Measurements from ENCODE around the gene UGT1A6.

UGT1A6 gene

DNA sequence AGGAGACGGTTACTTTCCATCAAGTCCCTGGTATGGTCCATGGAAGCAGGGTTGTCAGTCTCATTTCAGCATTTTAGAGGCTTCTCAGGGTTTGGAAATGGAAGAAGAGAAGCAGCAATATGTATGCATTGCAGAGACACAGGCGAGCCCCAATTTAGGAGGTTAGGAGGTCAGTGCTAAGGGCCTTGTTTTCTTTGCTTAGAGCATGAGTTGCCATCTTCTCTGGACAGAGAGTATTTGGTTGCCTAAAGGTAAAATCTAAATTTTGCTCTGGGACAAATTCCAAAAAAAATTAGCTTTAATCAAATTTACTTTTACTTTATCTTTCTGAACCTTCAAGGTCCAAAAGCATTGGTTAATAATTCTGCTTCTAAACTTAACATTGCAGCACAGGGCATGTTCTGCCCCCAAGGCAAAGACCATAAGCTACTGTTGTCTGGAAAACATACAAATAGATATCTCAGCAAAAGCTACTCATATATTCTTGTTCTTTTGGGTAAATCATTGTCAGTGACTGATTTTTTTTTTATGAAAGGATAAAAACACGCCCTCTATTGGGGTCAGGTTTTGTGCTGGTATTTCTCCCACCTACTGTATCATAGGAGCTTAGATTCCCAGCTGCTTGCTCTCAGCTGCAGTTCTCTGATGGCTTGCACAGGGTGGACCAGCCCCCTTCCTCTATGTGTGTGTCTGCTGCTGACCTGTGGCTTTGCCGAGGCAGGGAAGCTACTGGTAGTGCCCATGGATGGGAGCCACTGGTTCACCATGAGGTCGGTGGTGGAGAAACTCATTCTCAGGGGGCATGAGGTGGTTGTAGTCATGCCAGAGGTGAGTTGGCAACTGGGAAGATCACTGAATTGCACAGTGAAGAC is 21.2 kb upstream of the UGT1A6 start, which contains the start of gene UGT1A9:
UGT1A9 (plus strand) TSS at position 609 of the 872 bp plus-strand sequence; CDS start at position 646, 37 bp downstream.
- H4K5ac ChIP-seq (ENCODE audit: low read length): no peak within 1 kb of the TSS
- no peak within 1 kb of the TSS for H3K56ac ChIP-seq (ENCODE audit: low read length)
- no peak within 1 kb of the TSS for H3K9ac ChIP-seq (ENCODE audit: low read length)
- H3K23ac ChIP-seq (ENCODE audit: low read length): no peak within 1 kb of the TSS
- H3K4ac ChIP-seq (ENCODE audit: low read depth, low read length): no peak within 1 kb of the TSS
- WGBS (ENCODE audit: extremely low coverage, insufficient coverage, low lambda C conversion rate): no CpG with 5 or more reads among the region's 5 CpGs
- no peaks in the 10 kb centered on the region for H3K79me1 ChIP-seq (ENCODE audit: low read length)
- no peak within 1 kb of the TSS for H3K18ac ChIP-seq (ENCODE audit: low read length)
- no peak for DNase-seq
- no peak within 1 kb of the TSS for H2BK15ac ChIP-seq (replicated peaks; ENCODE audit: low read depth)
- no peak within 1 kb of the TSS for H3K4me2 ChIP-seq (ENCODE audit: low read length)
- H3K79me2 ChIP-seq (ENCODE audit: control insufficient read depth, insufficient read depth, low read length): no peaks in the 10 kb centered on the region
- no peaks in the 10 kb centered on the region for H3K27me3 ChIP-seq (ENCODE audit: insufficient read depth, low read length, poor library complexity)
- H2AK5ac ChIP-seq (ENCODE audit: low read length): no peak within 1 kb of the TSS
- H3K4me1 ChIP-seq (ENCODE audit: control insufficient read depth, low read depth, low read length): no peaks in the 10 kb centered on the region
- no peak within 1 kb of the TSS for H2BK120ac ChIP-seq (ENCODE audit: low read depth, low read length)
- H4K8ac ChIP-seq (ENCODE audit: low read depth, low read length): no peak within 1 kb of the TSS
- H3K4me3 ChIP-seq (ENCODE audit: low read length): no peak within 1 kb of the TSS
- no peak within 1 kb of the TSS for H2BK5ac ChIP-seq (ENCODE audit: low read length)
- H3K27ac ChIP-seq (ENCODE audit: low read depth, low read length): no peak within 1 kb of the TSS
- H3K36me3 ChIP-seq (ENCODE audit: control insufficient read depth, insufficient read depth, low read length): no peaks in the 10 kb centered on the region

DNA sequence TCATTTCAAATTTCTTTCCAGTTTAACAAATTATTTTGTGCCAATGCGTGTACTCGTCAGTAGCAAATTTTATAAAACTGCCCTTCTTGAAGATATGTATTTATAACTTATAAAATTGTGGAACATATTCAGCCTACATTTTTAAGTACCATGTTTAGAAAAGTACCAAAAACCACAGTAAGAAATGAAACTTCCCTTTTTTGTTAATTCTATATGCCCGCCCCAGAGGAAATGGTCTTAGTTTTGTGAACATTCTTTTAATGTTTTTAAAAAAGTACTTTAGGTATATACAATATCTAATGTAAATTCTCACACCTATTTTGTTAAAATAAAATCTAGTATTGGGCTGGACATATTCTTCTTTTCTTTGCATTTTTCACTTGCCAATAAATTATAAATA is 19.8 kb upstream of the UGT1A6 start:
- WGBS (ENCODE audit: extremely low coverage, insufficient coverage, low lambda C conversion rate): no CpG with 5 or more reads among the region's 3 CpGs
- Histone ChIP-seq H2BK5ac (ENCODE audit: low read length) (no peak overlapping the region), H3K36me3 (ENCODE audit: control insufficient read depth, insufficient read depth, low read length) (no peaks in the 10 kb centered on the region), H3K4me2 (ENCODE audit: low read length) (no peak overlapping the region), H3K79me2 (ENCODE audit: control insufficient read depth, insufficient read depth, low read length) (no peaks in the 10 kb centered on the region), H3K9ac (ENCODE audit: low read length) (no peak overlapping the region), H3K79me1 (ENCODE audit: low read length) (no peaks in the 10 kb centered on the region), H3K4me1 (ENCODE audit: control insufficient read depth, low read depth, low read length) (no peaks in the 10 kb centered on the region), H3K4me3 (ENCODE audit: low read length) (no peak overlapping the region), H2BK120ac (ENCODE audit: low read depth, low read length) (no peak overlapping the region), H3K27me3 (ENCODE audit: insufficient read depth, low read length, poor library complexity) (no peaks in the 10 kb centered on the region), H4K5ac (ENCODE audit: low read length) (no peak overlapping the region), H3K27ac (ENCODE audit: low read depth, low read length) (no peak overlapping the region), H3K4ac (ENCODE audit: low read depth, low read length) (no peak overlapping the region), H3K18ac (ENCODE audit: low read length) (no peak overlapping the region), H4K8ac (ENCODE audit: low read depth, low read length) (no peak overlapping the region), H3K56ac (ENCODE audit: low read length) (no peak overlapping the region), H2AK5ac (ENCODE audit: low read length) (no peak overlapping the region), H3K23ac (ENCODE audit: low read length) (no peak overlapping the region), H2BK15ac (replicated peaks; ENCODE audit: low read depth) (no peak overlapping the region)
- DNase-seq: no peak

DNA sequence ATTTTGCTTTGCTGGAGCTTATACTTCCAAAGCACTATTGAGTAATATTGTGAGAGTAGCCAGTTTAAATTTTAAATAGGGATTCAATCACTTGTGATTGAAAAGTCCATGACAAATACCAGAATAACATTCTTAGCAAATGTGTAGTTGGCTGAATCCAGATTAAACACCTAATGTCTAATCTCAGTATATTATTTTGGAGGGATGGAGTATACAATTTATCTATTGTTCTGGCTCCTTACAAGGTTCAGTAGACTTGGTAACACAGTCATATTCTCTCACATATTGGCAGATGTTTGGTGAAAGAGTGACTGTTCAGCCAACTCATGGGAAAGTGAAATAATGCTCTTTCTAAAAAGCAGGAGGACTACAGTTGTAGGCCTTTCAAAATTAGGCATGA is 18.8 kb upstream of the UGT1A6 start:
- H4K5ac ChIP-seq (ENCODE audit: low read length): no peak overlapping the region
- H3K4me2 ChIP-seq (ENCODE audit: low read length): no peak overlapping the region
- no peak overlapping the region for H2BK120ac ChIP-seq (ENCODE audit: low read depth, low read length)
- no peak overlapping the region for H3K18ac ChIP-seq (ENCODE audit: low read length)
- H3K79me1 ChIP-seq (ENCODE audit: low read length): no peaks in the 10 kb centered on the region
- H3K4me3 ChIP-seq (ENCODE audit: low read length): no peak overlapping the region
- no peaks in the 10 kb centered on the region for H3K27me3 ChIP-seq (ENCODE audit: insufficient read depth, low read length, poor library complexity)
- no peak overlapping the region for H3K23ac ChIP-seq (ENCODE audit: low read length)
- no peak overlapping the region for H3K9ac ChIP-seq (ENCODE audit: low read length)
- H3K27ac ChIP-seq (ENCODE audit: low read depth, low read length): no peak overlapping the region
- H3K4ac ChIP-seq (ENCODE audit: low read depth, low read length): no peak overlapping the region
- H2BK15ac ChIP-seq (replicated peaks; ENCODE audit: low read depth): no peak overlapping the region
- H2BK5ac ChIP-seq (ENCODE audit: low read length): no peak overlapping the region
- no peak overlapping the region for H2AK5ac ChIP-seq (ENCODE audit: low read length)
- H3K36me3 ChIP-seq (ENCODE audit: control insufficient read depth, insufficient read depth, low read length): no peaks in the 10 kb centered on the region
- H3K79me2 ChIP-seq (ENCODE audit: control insufficient read depth, insufficient read depth, low read length): no peaks in the 10 kb centered on the region
- DNase-seq: no peak
- H4K8ac ChIP-seq (ENCODE audit: low read depth, low read length): no peak overlapping the region
- H3K4me1 ChIP-seq (ENCODE audit: control insufficient read depth, low read depth, low read length): no peaks in the 10 kb centered on the region
- no peak overlapping the region for H3K56ac ChIP-seq (ENCODE audit: low read length)

DNA sequence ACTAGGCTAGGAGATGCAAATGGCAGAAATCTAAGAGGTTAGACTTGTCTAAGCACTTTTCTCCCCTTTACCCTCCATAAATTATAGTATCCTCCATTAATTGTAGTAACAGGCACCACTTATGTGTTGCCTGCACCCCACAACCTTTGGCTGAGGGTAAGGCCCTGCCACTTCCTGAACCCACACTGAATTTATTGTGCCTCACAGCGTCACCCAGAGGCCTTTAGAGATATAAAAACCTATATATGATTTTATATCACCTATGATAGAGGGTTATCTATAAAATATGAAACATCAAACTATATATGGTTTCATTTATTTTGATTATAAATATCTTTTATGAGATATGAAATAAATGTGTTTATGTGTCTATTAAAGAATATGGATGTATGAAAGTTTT is 18.4 kb upstream of the UGT1A6 start:
- Histone ChIP-seq H3K18ac (ENCODE audit: low read length) (no peak overlapping the region), H3K4me3 (ENCODE audit: low read length) (no peak overlapping the region), H3K9ac (ENCODE audit: low read length) (no peak overlapping the region), H3K4me1 (ENCODE audit: control insufficient read depth, low read depth, low read length) (no peaks in the 10 kb centered on the region), H3K27me3 (ENCODE audit: insufficient read depth, low read length, poor library complexity) (no peaks in the 10 kb centered on the region), H3K4me2 (ENCODE audit: low read length) (no peak overlapping the region), H3K79me2 (ENCODE audit: control insufficient read depth, insufficient read depth, low read length) (no peaks in the 10 kb centered on the region), H2BK15ac (replicated peaks; ENCODE audit: low read depth) (no peak overlapping the region), H2BK120ac (ENCODE audit: low read depth, low read length) (no peak overlapping the region), H2BK5ac (ENCODE audit: low read length) (no peak overlapping the region), H3K56ac (ENCODE audit: low read length) (no peak overlapping the region), H3K4ac (ENCODE audit: low read depth, low read length) (no peak overlapping the region), H4K5ac (ENCODE audit: low read length) (no peak overlapping the region), H4K8ac (ENCODE audit: low read depth, low read length) (no peak overlapping the region), H3K27ac (ENCODE audit: low read depth, low read length) (no peak overlapping the region), H3K36me3 (ENCODE audit: control insufficient read depth, insufficient read depth, low read length) (no peaks in the 10 kb centered on the region), H3K23ac (ENCODE audit: low read length) (no peak overlapping the region), H2AK5ac (ENCODE audit: low read length) (no peak overlapping the region), H3K79me1 (ENCODE audit: low read length) (no peaks in the 10 kb centered on the region)
- WGBS (ENCODE audit: extremely low coverage, insufficient coverage, low lambda C conversion rate): no CpG with 5 or more reads among the region's 1 CpG
- DNase-seq: no peak

DNA sequence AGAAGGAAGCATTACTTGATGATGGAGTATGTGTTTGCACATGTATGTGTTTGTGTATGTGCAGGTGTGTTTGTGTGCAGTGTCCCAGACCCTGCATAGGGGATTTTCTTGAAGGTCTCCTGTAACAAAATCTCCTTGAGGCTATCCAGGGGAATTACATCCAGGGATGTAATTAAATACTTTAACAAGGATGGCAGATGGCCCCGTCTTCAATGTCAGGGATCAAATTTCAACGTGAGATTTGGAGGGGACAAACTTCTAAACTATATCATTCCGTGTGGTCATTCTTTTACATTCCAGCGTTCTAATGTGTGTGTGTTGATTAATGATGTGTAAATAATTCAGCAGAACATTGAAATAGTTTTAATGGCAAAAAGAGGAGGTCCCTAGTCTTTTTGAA is 17.7 kb upstream of the UGT1A6 start:
- Histone ChIP-seq H4K8ac (ENCODE audit: low read depth, low read length) (no peak overlapping the region), H3K27ac (ENCODE audit: low read depth, low read length) (no peak overlapping the region), H3K56ac (ENCODE audit: low read length) (no peak overlapping the region), H3K4me1 (ENCODE audit: control insufficient read depth, low read depth, low read length) (no peaks in the 10 kb centered on the region), H2AK5ac (ENCODE audit: low read length) (no peak overlapping the region), H3K27me3 (ENCODE audit: insufficient read depth, low read length, poor library complexity) (no peaks in the 10 kb centered on the region), H2BK15ac (replicated peaks; ENCODE audit: low read depth) (no peak overlapping the region), H3K4me3 (ENCODE audit: low read length) (no peak overlapping the region), H3K9ac (ENCODE audit: low read length) (no peak overlapping the region), H3K36me3 (ENCODE audit: control insufficient read depth, insufficient read depth, low read length) (no peaks in the 10 kb centered on the region), H2BK120ac (ENCODE audit: low read depth, low read length) (no peak overlapping the region), H3K79me2 (ENCODE audit: control insufficient read depth, insufficient read depth, low read length) (no peaks in the 10 kb centered on the region), H3K4ac (ENCODE audit: low read depth, low read length) (no peak overlapping the region), H3K4me2 (ENCODE audit: low read length) (no peak overlapping the region), H4K5ac (ENCODE audit: low read length) (no peak overlapping the region), H3K18ac (ENCODE audit: low read length) (no peak overlapping the region), H3K79me1 (ENCODE audit: low read length) (no peaks in the 10 kb centered on the region), H3K23ac (ENCODE audit: low read length) (no peak overlapping the region), H2BK5ac (ENCODE audit: low read length) (no peak overlapping the region)
- peak; percentile 8 for DNase-seq
- no CpG with 5 or more reads among the region's 4 CpGs for WGBS (ENCODE audit: extremely low coverage, insufficient coverage, low lambda C conversion rate)

DNA sequence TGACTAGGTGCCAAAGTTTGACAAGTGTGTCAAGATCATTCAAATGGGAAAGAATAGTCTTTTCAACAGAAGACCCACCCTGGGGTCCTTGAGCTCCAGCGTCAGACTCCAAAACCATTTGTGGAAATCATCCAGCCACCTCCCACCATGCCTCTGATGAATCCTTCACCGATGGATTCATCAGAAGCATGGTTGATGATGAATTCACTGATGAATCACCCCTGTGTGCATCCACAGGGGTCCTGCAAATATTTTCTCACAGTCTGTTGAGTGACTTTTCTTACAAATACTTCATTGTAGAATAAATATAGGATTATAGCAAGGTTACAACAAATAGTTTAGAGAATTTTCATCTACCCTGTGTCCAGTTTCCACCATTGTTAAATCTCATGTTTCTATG is 16.6 kb upstream of the UGT1A6 start:
- Histone ChIP-seq H4K5ac (ENCODE audit: low read length) (no peak overlapping the region), H3K79me2 (ENCODE audit: control insufficient read depth, insufficient read depth, low read length) (no peaks in the 10 kb centered on the region), H3K18ac (ENCODE audit: low read length) (no peak overlapping the region), H3K36me3 (ENCODE audit: control insufficient read depth, insufficient read depth, low read length) (no peaks in the 10 kb centered on the region), H3K23ac (ENCODE audit: low read length) (no peak overlapping the region), H3K4me1 (ENCODE audit: control insufficient read depth, low read depth, low read length) (no peaks in the 10 kb centered on the region), H3K27me3 (ENCODE audit: insufficient read depth, low read length, poor library complexity) (no peaks in the 10 kb centered on the region), H3K56ac (ENCODE audit: low read length) (no peak overlapping the region), H3K4me3 (ENCODE audit: low read length) (no peak overlapping the region), H3K79me1 (ENCODE audit: low read length) (no peaks in the 10 kb centered on the region), H2BK120ac (ENCODE audit: low read depth, low read length) (no peak overlapping the region), H2BK15ac (replicated peaks; ENCODE audit: low read depth) (no peak overlapping the region), H3K4me2 (ENCODE audit: low read length) (no peak overlapping the region), H3K4ac (ENCODE audit: low read depth, low read length) (no peak overlapping the region), H3K27ac (ENCODE audit: low read depth, low read length) (no peak overlapping the region), H2AK5ac (ENCODE audit: low read length) (no peak overlapping the region), H2BK5ac (ENCODE audit: low read length) (no peak overlapping the region), H4K8ac (ENCODE audit: low read depth, low read length) (no peak overlapping the region), H3K9ac (ENCODE audit: low read length) (no peak overlapping the region)
- no CpG with 5 or more reads among the region's 2 CpGs for WGBS (ENCODE audit: extremely low coverage, insufficient coverage, low lambda C conversion rate)
- no peak for DNase-seq

Data from mesendoderm (in vitro differentiated cells).